HG02981 (cell line): ENCODE data around the gene INSRR.

Experiments
- ATAC-seq: cut with Tn5 transposase; IDR thresholded peaks from one replicate; pipeline ENCODE4 v1.9.1; 2021; ENCODE audit warnings: mild to moderate bottlenecking, moderate library complexity; ENCODE audit not compliant: unreplicated experiment

The INSRR gene

GRCh38 chr1:156858959-156859522 lies at the start of gene INSRR:
Gene INSRR (minus strand): TSS chr1:156859117. CDS start chr1:156858621, 496 bp downstream.
- ATAC-seq = no peak

- ATAC-seq = no peak
These were observed 49.6 kb upstream of the INSRR start for GRCh38 chr1:156908541-156908940.

- no peak for ATAC-seq
These were observed 47.4 kb upstream of the INSRR start for GRCh38 chr1:156906206-156906906.

- ATAC-seq = no peak
These were observed 46.7 kb upstream of the INSRR start for GRCh38 chr1:156905651-156906050.

GRCh38 chr1:156905176-156905575 lies 46.3 kb upstream of the INSRR start:
- ATAC-seq = no peak

GRCh38 chr1:156904187-156904959 lies 45.5 kb upstream of the INSRR start:
- ATAC-seq = no peak

GRCh38 chr1:156903328-156904091 lies 44.6 kb upstream of the INSRR start:
- no peak for ATAC-seq

- no peak for ATAC-seq
These were observed 43.3 kb upstream of the INSRR start for GRCh38 chr1:156901966-156902915.

- no peak for ATAC-seq
These were observed 42.6 kb upstream of the INSRR start for GRCh38 chr1:156901590-156901900.

- ATAC-seq = no peak
These were observed 42.1 kb upstream of the INSRR start for GRCh38 chr1:156900896-156901589.

- ATAC-seq = no peak
These were observed 41.2 kb upstream of the INSRR start for GRCh38 chr1:156899956-156900718.

- ATAC-seq = no peak
These were observed 40.2 kb upstream of the INSRR start for GRCh38 chr1:156898971-156899664.

GRCh38 chr1:156898161-156898566 lies 39.2 kb upstream of the INSRR start:
- no peak for ATAC-seq

GRCh38 chr1:156897078-156897825 lies 38.3 kb upstream of the INSRR start:
- no peak for ATAC-seq

- no peak for ATAC-seq
These were observed 37.6 kb upstream of the INSRR start for GRCh38 chr1:156896490-156897033.

GRCh38 chr1:156895927-156896326 lies 37.0 kb upstream of the INSRR start:
- ATAC-seq = no peak

- no peak for ATAC-seq
These were observed 36.5 kb upstream of the INSRR start for GRCh38 chr1:156895455-156895812.
